EL (cell line): Measurements from ENCODE around the gene PPM1E.
A peak's percentile ranks its signal among the peaks of the same experiment; 100 is the strongest.
"Not testable (repeated sequence)": the region's sequence is repeated elsewhere in the genome, so short reads cannot be mapped to it uniquely, and the experiment has no call there.

Source experiments
- DNase-seq: peaks from one replicate; pipeline ENCODE4 v3.0.0-alpha.2; 2016

PPM1E gene

DNA sequence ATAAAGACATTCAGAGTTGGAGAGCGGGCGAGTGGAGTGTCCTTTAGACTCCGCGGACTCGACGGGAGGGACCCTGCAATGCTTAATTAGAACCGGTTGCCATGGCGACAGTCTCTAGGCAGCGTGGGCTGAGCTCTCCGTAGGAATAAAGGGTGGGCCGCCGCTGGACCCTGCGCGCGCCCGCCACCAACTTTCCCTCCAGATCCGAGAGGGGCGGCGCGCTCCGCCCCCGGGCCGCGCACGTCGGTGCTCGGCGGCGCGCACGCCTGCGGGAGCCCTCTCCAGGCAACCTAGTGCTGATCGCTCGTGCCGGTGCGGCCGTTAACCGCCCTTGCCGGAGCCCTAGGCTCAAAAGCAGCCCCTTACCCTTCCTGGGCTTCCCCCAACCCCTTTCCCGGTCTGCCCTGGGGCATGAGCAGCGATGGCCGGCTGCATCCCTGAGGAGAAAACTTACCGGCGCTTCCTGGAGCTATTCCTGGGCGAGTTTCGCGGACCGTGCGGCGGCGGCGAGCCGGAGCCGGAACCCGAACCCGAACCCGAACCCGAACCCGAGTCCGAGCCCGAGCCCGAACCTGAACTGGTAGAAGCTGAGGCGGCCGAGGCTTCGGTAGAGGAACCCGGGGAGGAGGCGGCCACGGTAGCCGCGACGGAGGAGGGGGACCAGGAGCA lies at the start of gene PPM1E:
Gene PPM1E (plus strand): TSS at position 278 of the 669 bp plus-strand sequence.
- peak; percentile 37 for DNase-seq

- DNase-seq = no peak
These were observed 49.1 kb upstream of the PPM1E start for GRCh38 chr17:58706351-58707140.

DNA sequence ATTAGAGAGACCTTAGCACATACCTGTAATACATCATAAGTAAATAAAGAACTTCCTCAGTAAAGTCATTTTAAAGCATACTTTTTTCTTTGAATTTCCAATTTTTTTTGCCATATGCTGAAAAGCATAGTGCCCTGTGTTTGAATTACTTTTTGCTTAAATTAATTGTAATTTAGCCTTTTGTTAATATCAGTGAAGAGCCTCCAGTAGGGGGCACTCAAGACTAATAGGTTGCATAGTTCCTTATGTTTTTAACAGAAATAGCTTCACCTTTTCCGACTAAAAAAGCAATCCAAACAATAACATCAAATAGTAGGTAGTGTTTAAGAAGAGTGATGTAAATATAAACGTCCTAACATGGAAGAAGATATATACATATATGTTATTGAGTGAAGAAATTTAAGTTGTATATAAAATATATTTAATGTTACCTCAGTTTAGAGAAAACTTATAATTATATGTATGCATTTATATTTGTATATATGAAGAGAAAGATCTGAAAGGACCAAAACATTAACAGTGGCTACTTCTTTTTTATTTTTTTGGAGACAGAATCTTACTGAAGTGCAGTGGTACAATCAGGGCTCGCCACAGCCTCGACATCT lies 44.6 kb upstream of the PPM1E start:
- DNase-seq = peak; percentile 58

- DNase-seq = no peak
These were observed 33.4 kb upstream of the PPM1E start for GRCh38 chr17:58722274-58722673.

- no peak for DNase-seq
These were observed 33.0 kb upstream of the PPM1E start for GRCh38 chr17:58722696-58723095.

GRCh38 chr17:58728798-58729197 lies 26.9 kb upstream of the PPM1E start:
- DNase-seq = no peak

- DNase-seq = no peak
These were observed 24.7 kb upstream of the PPM1E start for GRCh38 chr17:58730937-58731336.

DNA sequence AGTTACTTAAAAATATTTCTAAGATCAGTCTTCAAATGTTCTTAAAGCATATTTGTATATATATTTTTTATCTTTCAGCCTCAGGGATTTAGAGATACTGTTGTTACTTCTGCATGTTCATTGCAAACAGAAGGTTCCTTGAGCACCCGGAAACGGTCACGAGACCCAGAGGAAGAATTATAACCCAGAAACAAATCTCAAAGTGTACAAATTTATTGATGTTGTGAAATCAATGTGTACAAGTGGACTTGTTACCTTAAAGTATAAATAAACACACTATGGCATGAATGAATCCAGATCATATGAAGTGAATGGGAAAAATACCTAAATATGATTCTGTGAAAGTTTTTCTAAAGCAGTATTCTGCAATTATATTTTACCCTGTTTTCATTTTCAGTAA lies 21.6 kb upstream of the PPM1E start:
- DNase-seq = no peak

GRCh38 chr17:58734811-58735210 lies 20.8 kb upstream of the PPM1E start:
- no peak for DNase-seq

- peak; percentile 12 for DNase-seq
These were observed 14.5 kb upstream of the PPM1E start for GRCh38 chr17:58741121-58741625.

GRCh38 chr17:58747674-58748073 lies 8.0 kb upstream of the PPM1E start:
- DNase-seq = no peak

DNA sequence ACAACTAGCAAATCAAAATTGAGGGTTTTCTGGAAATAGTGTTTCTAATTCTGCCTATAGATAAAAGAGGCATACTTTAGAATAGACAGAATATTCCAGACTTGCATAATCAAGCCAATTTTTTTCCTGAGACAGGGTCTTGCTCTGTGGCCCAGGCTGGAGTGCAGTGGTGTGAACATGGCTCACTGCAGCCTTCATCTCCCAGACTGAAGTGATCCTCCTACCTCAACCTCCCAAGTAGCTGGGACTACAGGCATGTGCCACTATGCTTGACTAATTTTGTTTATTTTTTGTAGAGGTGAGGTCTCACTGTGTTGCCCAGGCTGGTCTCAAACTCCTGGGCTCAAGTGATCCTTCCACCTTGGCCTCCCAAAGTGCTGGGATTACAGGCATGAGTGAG lies 6.0 kb upstream of the PPM1E start:
- DNase-seq = not testable (repeated sequence)

DNA sequence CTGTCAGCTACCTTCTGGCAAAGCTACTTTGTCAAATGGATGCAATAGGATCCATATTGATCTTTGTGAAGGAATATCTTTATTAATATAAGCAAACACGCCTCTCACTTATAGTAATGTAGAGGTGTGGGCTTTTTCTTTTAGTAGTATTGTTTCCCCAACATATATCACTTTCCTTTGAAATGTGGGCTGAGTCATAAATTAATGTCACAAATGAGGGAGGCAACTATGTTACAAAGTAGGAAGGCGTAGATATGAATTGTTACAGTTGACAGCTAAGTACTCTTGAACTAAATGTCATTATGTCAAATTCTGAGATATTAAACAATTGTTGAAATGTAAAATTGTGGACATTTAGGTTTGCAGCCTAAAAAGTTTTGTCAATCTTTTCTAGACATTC lies 2.6 kb upstream of the PPM1E start:
- no peak for DNase-seq

- no peak for DNase-seq
These were observed 431 bp upstream of the PPM1E start for GRCh38 chr17:58755269-58755576.

GRCh38 chr17:58756246-58757161 lies 850 bp downstream of the PPM1E start:
- peak; percentile 14 for DNase-seq

- no peak for DNase-seq
These were observed 1.5 kb downstream of the PPM1E start for GRCh38 chr17:58757162-58757613.

GRCh38 chr17:58758890-58759289 lies 3.2 kb downstream of the PPM1E start:
- no peak for DNase-seq

- no peak for DNase-seq
These were observed 3.9 kb downstream of the PPM1E start for GRCh38 chr17:58759522-58759921.

DNA sequence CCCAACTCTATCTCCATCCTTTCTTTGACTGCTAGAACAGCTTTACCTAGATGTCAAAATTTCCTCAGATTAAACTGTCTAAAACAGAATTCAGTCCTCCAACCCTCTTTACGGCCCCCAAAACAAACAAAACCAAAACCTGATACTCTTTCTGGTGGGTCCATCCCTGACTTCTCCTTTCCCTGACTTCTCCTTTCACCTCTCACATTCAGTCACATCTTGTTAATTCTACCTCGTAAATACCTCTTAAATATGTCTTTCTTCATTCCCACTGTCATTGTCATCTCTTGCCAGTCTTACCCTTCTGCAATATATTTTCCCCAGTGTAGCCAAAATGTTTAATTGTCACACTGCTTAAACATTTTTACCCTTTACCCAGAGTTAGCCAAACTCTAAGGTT lies 4.6 kb downstream of the PPM1E start:
- no peak for DNase-seq

DNA sequence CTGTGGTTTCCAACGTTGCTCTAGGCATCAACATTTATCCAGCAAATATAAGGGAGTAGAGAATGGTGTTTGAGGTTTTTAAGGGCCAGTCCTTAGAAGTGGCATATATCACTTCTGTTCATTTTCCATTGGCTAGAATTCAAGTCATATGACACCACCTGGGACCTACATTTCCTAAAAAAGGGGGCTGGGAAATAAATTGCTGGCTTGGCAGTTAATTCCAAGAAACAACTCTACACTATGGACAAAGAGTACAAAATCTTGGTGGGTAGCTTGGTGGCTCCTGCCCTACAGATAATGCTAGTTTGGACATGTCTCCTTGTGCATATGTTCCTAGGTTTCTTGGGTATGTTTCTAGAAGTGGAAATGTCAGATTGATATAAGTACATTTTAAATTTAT lies 7.6 kb downstream of the PPM1E start:
- DNase-seq = no peak

DNA sequence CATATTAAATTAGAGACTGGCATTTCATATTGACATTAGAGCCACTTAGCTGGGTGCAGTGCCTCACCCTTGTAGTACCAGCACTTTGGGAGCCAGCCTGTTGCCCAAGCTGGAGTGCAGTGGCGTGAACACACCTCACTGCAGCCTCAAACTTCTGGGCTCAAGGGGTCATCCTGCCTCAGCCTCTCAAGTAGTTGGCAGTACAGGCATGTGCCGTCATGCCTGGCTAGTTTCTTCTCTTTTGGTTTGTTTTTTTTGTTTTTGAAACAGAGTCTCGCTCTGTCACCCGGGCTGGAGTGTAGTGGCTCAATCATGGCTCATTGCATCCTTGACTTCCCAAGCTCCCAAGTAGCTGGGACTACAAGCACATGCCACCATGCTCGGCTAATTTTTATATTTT lies 8.7 kb downstream of the PPM1E start:
- no peak for DNase-seq

DNA sequence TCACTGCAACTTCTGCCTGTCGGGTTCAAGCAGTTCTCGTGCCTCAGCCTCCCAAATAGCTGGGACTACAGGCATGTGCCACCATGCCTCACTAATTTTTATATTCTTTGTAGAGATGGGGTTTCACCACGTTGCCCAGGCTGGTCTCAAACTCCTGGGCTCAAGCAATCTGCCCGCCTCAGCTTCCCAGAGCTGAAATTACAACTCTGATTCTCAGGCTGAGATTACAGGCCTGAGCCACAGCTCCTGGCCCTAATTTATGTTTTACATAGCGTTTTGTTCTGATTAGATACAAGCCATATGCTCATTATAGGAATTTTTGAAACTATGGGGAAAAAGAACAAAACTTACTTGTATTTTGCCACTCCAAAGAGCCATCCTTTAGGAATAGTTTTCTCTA lies 22.8 kb downstream of the PPM1E start:
- not testable (repeated sequence) for DNase-seq

- no peak for DNase-seq
These were observed 23.8 kb downstream of the PPM1E start for GRCh38 chr17:58779446-58779845.
